ENCODE data around the gene ANKS3.
"Not testable (repeated sequence)": the region's sequence is repeated elsewhere in the genome, so short reads cannot be mapped to it uniquely, and the experiment has no call there.

Gene ANKS3

GRCh38 chr16:4754865-4755264 lies 20.8 kb upstream of the ANKS3 start:
- no peak for DNase-seq

GRCh38 chr16:4753227-4753626 lies 19.2 kb upstream of the ANKS3 start:
- no peak for DNase-seq

- no peak for DNase-seq
Observed at GRCh38 chr16:4752351-4753100, 18.5 kb upstream of the ANKS3 start.

GRCh38 chr16:4750896-4751295 lies 16.8 kb upstream of the ANKS3 start:
- no peak for DNase-seq

- no peak for DNase-seq
Observed at GRCh38 chr16:4749700-4750257, 15.7 kb upstream of the ANKS3 start.

GRCh38 chr16:4748682-4749411 lies 14.8 kb upstream of the ANKS3 start:
- no peak for DNase-seq

- DNase-seq = no peak
Observed at GRCh38 chr16:4747906-4748681, 14.0 kb upstream of the ANKS3 start.

- DNase-seq = no peak
Observed at GRCh38 chr16:4746991-4747574, 13.0 kb upstream of the ANKS3 start.

GRCh38 chr16:4746215-4746614 lies 12.1 kb upstream of the ANKS3 start:
- DNase-seq = no peak

GRCh38 chr16:4745274-4745569 lies 11.2 kb upstream of the ANKS3 start:
- DNase-seq = no peak

GRCh38 chr16:4744555-4745273 lies 10.6 kb upstream of the ANKS3 start:
- DNase-seq = no peak

- DNase-seq = no peak
Observed at GRCh38 chr16:4743226-4743878, 9.3 kb upstream of the ANKS3 start.

- not testable (repeated sequence) for DNase-seq
Observed at GRCh38 chr16:4738370-4738769, 4.3 kb upstream of the ANKS3 start.

- DNase-seq = no peak
Observed at GRCh38 chr16:4737545-4737944, 3.5 kb upstream of the ANKS3 start.

- DNase-seq = no peak
Observed at GRCh38 chr16:4736546-4736945, 2.5 kb upstream of the ANKS3 start.

- DNase-seq = peak; percentile 58
Observed at GRCh38 chr16:4734730-4735535, 862 bp upstream of the ANKS3 start.

GRCh38 chr16:4733747-4734062 lies 366 bp downstream of the ANKS3 start:
- DNase-seq = no peak

- no peak for DNase-seq
Observed at GRCh38 chr16:4733211-4733742, 794 bp downstream of the ANKS3 start.

GRCh38 chr16:4729876-4730275 lies 4.2 kb downstream of the ANKS3 start:
- DNase-seq = no peak

- DNase-seq = no peak
Observed at GRCh38 chr16:4728676-4729075, 5.4 kb downstream of the ANKS3 start.

GRCh38 chr16:4726616-4727015 lies 7.5 kb downstream of the ANKS3 start:
- no peak for DNase-seq

Data from NCI-H774 (cell line).